HG03064 (cell line): Measurements from ENCODE around the gene POGK.
"Not testable (repeated sequence)": the region's sequence is repeated elsewhere in the genome, so short reads cannot be mapped to it uniquely, and the experiment has no call there.

Source experiments
- ATAC-seq: cut with Tn5 transposase; IDR thresholded peaks from one replicate; pipeline ENCODE4 v1.9.1; 2021; ENCODE audit warnings: low read depth; ENCODE audit not compliant: unreplicated experiment

POGK gene

GRCh38 chr1:166838766-166839599 is at the start of gene POGK:
Gene POGK, plus strand, starts transcription at chr1:166839475. Its CDS starts 1,482 bp downstream, at chr1:166840957.
- ATAC-seq: peak; percentile 93

DNA sequence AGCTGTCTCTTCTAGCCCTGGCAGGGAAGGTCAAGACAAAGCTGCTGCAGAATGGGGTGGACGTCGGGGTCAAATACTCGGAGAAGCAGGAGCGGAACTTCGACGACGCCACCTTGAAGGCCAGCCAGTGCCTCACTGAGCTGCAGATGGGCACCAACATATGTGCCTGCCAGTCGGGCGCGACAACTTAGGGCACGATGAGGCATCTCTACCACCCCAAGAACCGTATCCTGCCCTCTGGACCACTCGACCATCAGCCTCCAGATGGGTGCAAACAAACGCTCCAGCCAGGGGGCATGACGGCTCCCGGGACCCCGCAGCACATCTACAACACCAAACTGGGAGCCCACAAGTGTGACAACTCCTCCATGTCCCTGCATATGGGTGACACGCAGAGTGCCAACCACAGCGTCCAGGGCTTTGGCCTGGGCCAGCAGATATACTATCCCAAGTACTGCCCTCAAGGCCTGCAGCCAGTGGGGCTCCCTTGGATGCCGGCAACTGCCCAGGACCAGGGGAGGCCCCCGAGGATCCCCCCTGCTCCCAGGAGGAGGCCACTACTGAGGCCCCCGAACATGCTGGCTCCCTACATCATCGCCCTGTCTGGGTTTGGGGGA is 42.5 kb upstream of the POGK start:
- ATAC-seq: no peak

GRCh38 chr1:166808952-166809351 is 30.3 kb upstream of the POGK start:
- no peak for ATAC-seq

DNA sequence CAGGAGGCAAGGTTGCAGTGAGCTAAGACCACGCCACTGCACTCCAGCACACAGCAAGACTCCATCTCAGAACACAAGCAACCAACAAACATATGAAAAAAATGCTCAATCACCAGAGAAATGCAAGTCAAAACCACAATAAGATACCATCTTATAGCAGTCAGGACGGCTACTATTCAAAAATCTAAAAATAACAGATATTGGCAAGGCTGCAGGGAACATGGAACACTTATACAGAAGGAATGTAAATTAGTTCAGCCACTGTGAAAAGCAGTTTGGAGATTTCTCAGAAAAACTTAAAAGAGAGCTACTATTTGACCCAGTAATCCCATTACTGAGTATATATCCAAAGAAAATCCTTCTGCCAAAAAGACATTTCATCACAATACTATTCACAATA is 27.6 kb upstream of the POGK start:
- ATAC-seq: no peak

GRCh38 chr1:166813508-166814223 is 25.6 kb upstream of the POGK start:
- no peak for ATAC-seq

- no peak for ATAC-seq
Observed at GRCh38 chr1:166814611-166815010, 24.7 kb upstream of the POGK start.

DNA sequence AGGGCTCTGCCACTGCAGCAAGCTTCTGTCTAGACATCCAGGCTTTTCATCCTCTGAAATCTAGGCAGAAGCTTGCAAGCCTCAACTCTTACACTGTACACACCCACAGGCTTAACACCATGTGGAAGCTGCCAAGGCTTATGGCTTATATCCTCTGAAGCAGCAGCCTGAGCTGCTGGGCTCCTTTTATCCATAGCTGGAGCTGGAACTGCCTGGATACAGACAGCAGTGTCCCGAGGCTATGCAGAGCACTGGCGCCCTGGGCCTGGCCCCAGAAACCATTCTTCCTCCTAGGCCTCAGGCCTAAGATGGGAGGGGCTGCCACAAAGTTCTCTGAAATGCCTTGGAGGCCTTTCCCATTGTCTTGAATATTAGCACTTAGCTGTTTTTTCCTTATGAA is 19.3 kb upstream of the POGK start:
- ATAC-seq: no peak

- no peak for ATAC-seq
Observed at GRCh38 chr1:166822385-166822784, 16.9 kb upstream of the POGK start.

GRCh38 chr1:166827426-166827825 is 11.8 kb upstream of the POGK start:
- no peak for ATAC-seq

DNA sequence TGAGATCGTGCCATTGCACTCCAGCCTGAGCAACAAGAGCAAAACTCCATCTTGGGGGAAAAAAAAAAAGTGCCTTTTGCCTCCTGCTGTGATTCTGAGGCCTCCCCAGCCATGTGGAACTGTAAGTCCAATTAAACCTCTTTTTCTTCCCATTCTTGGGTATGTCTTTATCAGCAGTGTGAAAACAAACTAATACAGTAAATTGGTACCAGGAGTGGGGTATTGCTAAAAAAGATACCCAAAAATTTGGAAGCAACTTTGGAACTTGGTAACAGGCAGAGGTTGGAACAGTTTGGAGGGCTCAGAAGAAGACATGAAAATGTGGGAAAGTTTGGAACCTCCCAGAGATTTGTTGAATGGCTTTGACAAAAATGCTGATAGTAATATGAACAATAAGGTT is 9.5 kb upstream of the POGK start:
- ATAC-seq: not testable (repeated sequence)

GRCh38 chr1:166836733-166837132 is 2.5 kb upstream of the POGK start:
- no peak for ATAC-seq

DNA sequence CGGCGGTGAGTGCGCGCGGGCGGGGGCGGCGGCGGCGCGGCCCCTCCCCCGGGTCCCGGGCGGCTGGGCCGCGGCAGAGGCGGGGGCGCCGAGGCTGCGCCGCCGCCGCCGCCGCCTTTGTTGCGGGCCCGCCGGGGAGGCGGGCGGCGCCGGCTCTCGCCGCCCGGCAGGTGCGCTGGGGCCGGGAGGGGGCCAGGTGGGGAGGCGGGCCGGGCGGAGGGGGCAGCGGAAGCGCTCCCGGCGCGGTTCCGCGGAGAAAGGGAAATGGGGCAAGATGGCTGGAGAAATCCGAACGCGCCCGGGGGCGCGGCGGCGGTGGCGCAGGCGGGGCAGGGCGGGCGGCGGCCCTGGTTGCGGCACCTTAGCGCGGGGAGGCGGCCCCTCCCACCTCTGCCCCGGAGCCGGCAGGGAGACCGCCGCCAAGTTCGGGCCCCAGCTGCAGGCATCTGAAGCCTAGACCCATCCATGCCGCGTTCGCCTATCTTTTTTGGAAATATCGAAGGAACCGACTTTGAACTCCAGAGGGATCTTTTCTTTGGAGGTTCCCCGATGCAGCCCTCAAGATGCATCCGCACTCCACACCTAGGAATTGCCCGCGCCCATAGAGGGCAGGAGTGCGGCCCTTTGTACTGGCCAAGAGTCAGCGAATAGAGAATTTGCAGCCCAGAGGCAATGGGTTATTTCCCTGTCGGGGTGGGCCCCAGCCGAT is 479 bp downstream of the POGK start:
- ATAC-seq: peak; percentile 47

- no peak for ATAC-seq
Observed at GRCh38 chr1:166840309-166841274, 1.3 kb downstream of the POGK start.

DNA sequence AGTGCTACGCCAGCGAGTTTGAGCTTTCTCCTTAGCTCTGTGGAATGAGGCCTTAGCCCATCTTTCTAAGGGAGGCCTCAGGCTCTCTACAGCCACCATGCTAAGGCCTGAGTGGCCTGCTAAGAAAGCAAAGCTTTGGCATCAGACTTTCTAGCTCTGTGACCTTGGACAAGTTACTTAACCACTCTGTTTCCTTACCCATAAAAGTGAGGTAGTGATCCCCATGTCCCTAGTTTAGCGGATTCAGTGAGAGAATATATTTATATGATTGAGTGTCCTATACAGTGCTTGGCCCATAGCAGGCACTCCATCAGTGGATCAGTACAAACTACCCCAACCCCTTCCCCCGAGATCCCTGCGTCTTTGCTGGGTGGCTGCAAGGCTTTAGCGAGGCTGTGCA is 4.0 kb downstream of the POGK start:
- no peak for ATAC-seq

DNA sequence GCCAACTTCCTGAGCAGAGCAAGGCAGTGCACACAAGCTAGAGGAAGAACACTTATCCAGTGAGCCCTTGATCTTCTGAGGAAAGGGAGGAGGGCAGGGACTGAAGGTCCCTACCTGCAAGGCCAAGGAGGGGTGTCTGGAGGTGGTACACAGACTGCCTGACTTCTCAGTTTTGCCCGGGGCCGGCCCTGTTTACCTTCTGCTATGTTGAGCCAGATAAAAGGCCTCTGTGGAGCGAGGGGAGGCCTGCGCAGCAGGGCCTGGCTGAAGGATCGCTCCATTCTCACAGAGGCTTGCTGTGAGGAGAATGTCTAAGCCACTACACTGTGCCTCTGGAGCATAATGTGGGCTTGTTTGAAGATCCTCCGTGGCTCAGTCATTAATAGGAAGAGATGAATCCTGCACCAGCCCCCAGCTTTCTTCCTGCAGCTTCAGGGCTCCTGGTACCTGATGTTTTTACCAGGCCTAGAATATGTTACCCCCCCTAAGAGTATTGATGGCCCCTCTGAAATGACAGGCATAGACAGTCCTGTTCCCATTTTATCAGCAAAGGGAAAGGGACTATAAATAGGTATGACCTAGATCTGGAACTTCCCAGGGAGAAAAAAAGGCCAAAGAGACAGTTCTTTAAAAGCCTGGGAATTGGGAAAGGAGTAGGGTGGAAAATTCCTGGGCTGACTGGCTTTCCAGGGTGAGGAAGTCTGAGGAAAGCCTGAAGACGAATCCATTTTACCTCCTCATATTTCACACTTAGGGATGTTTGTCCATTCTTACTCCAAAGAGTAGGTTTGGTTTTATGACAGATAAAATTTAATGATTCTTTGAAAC is 4.7 kb downstream of the POGK start:
- no peak for ATAC-seq

GRCh38 chr1:166844791-166845190 is 5.5 kb downstream of the POGK start:
- ATAC-seq: no peak

DNA sequence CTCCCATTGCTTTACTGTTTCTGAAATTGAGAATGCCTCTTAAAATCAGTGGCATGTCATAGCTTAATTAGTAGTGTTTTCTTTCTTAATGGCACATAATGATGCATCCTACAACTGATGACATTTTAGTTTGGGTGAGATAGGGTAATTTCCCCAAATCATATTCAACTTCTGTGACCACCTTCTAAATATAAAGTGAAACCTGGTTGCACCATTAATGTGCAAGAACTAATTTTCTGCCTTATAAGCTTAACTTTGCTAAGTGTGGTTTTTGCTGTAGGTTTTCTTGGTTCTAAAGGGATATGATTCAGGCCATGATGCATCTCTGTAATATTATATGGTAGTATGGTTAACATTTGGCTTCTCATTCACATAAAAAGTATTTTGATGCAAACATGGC is 8.9 kb downstream of the POGK start:
- ATAC-seq: no peak

- ATAC-seq: no peak
Observed at GRCh38 chr1:166849135-166849534, 9.9 kb downstream of the POGK start.

DNA sequence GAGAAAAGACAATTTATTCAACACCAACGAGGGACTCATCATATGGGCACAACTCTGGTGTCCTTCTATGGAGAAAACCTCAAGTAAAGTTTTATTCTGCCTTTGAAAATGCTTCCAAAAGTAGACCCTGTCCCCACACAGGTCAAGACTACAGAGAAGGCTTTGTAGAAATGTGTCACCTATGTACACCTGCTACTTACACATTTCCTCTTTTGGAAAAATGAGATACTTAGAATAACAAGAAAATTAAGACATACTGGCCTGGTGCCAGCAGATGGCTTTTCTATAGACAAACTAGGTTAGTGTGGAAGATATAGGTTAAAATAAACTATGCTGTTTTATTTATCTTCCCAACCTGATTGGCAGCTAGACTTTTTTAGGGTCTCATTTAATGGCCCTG is 13.6 kb downstream of the POGK start:
- no peak for ATAC-seq
